Endodermal cell (in vitro differentiated cells): Measurements from ENCODE around the gene PHF19. TPM values are rescaled to one million over a fixed set of nuclear protein-coding genes. Genes with fewer than 3 reads are reported as not detected.

Experiments
- DNase-seq: peaks from one replicate; pipeline ENCODE4 v3.0.0-alpha.2; 2017
- H3K27ac ChIP-seq: 2 replicates; pipeline ENCODE4 v1.5.1; 2013; ENCODE audit warnings: mild to moderate bottlenecking, low read depth, low read length, moderate library complexity
- H3K27me3 ChIP-seq: 2 replicates; pipeline ENCODE4 v1.6.1; 2013; ENCODE audit warnings: mild to moderate bottlenecking, low read length, moderate library complexity; ENCODE audit not compliant: insufficient read depth, control insufficient read depth, poor library complexity, severe bottlenecking
- H3K36me3 ChIP-seq: 2 replicates; pipeline ENCODE4 v1.7.0; 2013; ENCODE audit warnings: mild to moderate bottlenecking, low read length, moderate library complexity; ENCODE audit not compliant: control insufficient read depth, insufficient read depth
- H3K4me1 ChIP-seq: one replicate; pipeline ENCODE4 v1.7.0; 2013; ENCODE audit warnings: low read length; ENCODE audit not compliant: control insufficient read depth, insufficient read depth
- H3K4me3 ChIP-seq: 2 replicates; pipeline ENCODE4 v1.5.1; 2013; ENCODE audit warnings: mild to moderate bottlenecking, low read length, moderate library complexity
- H3K9ac ChIP-seq: 2 replicates; pipeline ENCODE4 v1.6.1; 2013; ENCODE audit warnings: mild to moderate bottlenecking, low read length, moderate library complexity; ENCODE audit not compliant: poor library complexity, severe bottlenecking; ENCODE audit errors: extremely low read depth
- H3K9me3 ChIP-seq: 2 replicates; pipeline ENCODE4 v1.6.1; 2013; ENCODE audit warnings: mild to moderate bottlenecking, low read length, moderate library complexity; ENCODE audit not compliant: control insufficient read depth
- H3K27ac Mint-ChIP-seq: 2 replicates; pipeline ENCODE4 v1.8.0; 2020; ENCODE audit warnings: mixed read lengths
- H3K27me3 Mint-ChIP-seq: 2 replicates; pipeline ENCODE4 v1.8.0; 2021; ENCODE audit warnings: mild to moderate bottlenecking, mixed read lengths; ENCODE audit not compliant: insufficient read depth
- H3K36me3 Mint-ChIP-seq: 2 replicates; pipeline ENCODE4 v1.8.0; 2020; ENCODE audit warnings: low read depth, mixed read lengths
- H3K4me1 Mint-ChIP-seq: 2 replicates; pipeline ENCODE4 v1.8.0; 2020; ENCODE audit warnings: mixed read lengths
- H3K4me3 Mint-ChIP-seq: 2 replicates; pipeline ENCODE4 v1.8.0; 2020; ENCODE audit warnings: mild to moderate bottlenecking, moderate library complexity, mixed read lengths
- H3K9me3 Mint-ChIP-seq: 2 replicates; pipeline ENCODE4 v1.8.0; 2020; ENCODE audit warnings: mild to moderate bottlenecking, mixed read lengths
- WGBS, 2 experiments: methylation state at CpG; one replicate each; pipeline versions ENCODE4 v1.1.5 to v1.1.7; 2013; ENCODE audit warnings: missing lambda C conversion rate in 2 of 2, mixed read lengths in 1 of 2; ENCODE audit not compliant: insufficient coverage in 1 of 2, insufficient read length in 1 of 2; 5-methylcytosine and 5-hydroxymethylcytosine counted together
- total RNA-seq, 2 donors: library from RNA; stranded (reverse); fragmentation: NEBNext Ultra II Directional in 1 of 2; extraction: Animal tissue kit (Norgen Biotek cat#: 25700) in 1 of 2; gene quantifications; 2 replicates in 1 of 2; 3 replicates in 1 of 2; pipeline ENCODE4 v1.2.1, GENCODE V29; 2021
- TF ChIP-seq, protein P1 (sequence below): fragments of 200-600 bp; sonication (generic); conservative IDR thresholded peaks from 2 replicates; pipeline ENCODE4 v1.5.0; 2021; ENCODE audit warnings: antibody characterized with exemption, mild to moderate bottlenecking

The PHF19 gene
- total RNA-seq, 2 donors from 2014 or later = 17.9 to 21.9 TPM

DNA sequence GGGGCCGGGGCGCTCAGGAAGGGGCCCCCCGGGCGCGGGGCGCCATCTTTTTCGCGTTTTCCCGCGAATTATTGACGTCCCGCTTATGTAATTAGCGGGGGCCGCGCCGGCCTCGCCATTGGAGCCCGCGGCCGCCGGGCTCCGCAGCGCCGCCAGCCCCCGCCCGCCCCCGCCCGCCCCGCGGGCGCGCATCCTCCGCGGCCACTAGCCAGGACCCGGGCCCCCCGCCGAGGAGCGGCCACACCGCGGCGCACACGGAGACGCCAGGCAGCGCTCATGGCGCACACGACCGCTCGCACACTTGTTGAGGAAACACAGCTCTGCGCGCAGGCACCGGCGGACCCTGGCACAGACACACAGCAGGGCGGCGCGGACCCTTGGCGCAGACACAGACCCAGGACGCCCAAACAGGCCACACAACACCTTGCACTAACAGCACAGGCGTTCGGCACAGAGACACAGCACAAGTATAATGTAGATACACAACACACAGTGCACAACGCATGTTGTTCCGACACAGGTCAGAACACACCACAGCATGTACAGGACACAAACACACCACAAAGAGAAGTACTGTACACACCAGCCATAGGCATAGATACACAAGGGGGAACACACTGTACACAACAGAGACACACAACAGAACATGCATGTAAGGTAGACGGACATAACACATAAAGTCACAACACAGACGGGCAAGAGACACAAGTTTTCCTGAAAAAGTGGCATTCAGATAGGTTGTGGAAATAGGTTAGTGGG is 467 bp upstream of the PHF19 start:
- peaks cover 38% of the 10 kb centered on the region for H3K27me3 Mint-ChIP-seq
- WGBS, 2 experiments = 13 to 14% methylated on average over 7 to 63 of the region's 63 CpGs

DNA sequence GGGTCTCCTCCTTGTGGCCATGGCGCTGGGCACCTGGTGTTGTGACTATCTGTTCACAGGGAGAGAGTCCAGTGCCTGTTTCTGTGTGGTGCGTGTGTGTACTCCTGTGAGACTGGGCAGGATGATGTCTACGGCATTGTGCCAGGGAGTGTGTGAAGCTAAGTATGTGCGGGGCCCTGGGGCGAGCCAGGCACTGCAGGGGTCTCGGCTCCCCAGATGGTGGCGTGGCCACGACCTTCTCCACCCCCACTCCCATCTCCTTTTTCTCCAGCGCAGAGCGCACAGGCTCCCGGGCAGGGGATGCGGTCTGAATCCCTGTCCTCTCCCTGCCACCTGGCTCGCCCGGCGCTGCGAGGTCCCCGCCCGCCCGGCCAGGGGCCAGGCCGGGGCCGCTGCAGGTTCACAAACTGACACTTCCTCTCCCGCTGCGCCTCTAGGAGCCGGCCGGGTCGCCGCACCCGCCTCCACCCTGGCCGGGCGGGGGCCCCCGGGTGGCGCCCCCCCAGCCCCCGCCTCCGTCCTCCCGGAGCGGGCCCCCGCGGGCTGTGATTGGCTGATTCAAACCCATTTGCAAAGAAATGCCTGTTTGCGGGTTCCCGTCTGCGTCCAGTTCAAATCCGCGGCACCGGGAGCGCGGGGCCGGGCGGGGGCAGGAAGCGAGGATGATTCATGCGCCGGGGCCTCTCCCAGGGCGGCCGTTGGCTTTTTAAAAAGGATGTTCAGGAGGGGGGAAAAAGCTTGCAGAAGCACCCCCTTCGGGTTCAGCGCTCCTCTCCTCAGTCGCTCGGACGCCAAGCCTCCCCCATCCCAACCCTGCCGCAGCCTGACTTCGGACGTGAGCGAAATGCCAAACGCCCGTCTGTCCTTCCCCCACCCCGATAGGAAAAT is 790 bp downstream of the PHF19 start:
- 6 to 11% methylated on average over 17 to 65 of the region's 65 CpGs for WGBS, 2 experiments
- peaks cover 36% of the 10 kb centered on the region for H3K27me3 Mint-ChIP-seq
- peak overlapping the region; percentile 37 for H3K27ac Mint-ChIP-seq
- TF ChIP-seq, protein P1, sequence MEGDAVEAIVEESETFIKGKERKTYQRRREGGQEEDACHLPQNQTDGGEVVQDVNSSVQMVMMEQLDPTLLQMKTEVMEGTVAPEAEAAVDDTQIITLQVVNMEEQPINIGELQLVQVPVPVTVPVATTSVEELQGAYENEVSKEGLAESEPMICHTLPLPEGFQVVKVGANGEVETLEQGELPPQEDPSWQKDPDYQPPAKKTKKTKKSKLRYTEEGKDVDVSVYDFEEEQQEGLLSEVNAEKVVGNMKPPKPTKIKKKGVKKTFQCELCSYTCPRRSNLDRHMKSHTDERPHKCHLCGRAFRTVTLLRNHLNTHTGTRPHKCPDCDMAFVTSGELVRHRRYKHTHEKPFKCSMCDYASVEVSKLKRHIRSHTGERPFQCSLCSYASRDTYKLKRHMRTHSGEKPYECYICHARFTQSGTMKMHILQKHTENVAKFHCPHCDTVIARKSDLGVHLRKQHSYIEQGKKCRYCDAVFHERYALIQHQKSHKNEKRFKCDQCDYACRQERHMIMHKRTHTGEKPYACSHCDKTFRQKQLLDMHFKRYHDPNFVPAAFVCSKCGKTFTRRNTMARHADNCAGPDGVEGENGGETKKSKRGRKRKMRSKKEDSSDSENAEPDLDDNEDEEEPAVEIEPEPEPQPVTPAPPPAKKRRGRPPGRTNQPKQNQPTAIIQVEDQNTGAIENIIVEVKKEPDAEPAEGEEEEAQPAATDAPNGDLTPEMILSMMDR = peak; percentile 52
- Histone ChIP-seq H3K27me3 (peaks cover 13% of the 10 kb centered on the region), H3K9me3 (no peaks in the 10 kb centered on the region), H3K9ac (peak overlapping the region; percentile 47), H3K4me3 (peak overlapping the region; percentile 82), H3K36me3 (peaks cover 11% of the 10 kb centered on the region), H3K27ac (peak overlapping the region; percentile 64), H3K4me1 (peaks cover 8% of the 10 kb centered on the region)
- peak; percentile 91 for DNase-seq
- H3K4me3 Mint-ChIP-seq = peak overlapping the region; percentile 56
- no peaks in the 10 kb centered on the region for H3K9me3 Mint-ChIP-seq
- peaks cover 5% of the 10 kb centered on the region for H3K36me3 Mint-ChIP-seq
- H3K4me1 Mint-ChIP-seq = peaks cover 35% of the 10 kb centered on the region

More for the DNA sequence above, 467 bp upstream of the PHF19 start:
- no peak overlapping the region for H3K9ac ChIP-seq
- H3K27me3 ChIP-seq = peaks cover 13% of the 10 kb centered on the region
- peaks cover 11% of the 10 kb centered on the region for H3K36me3 ChIP-seq
- H3K4me1 ChIP-seq = peaks cover 8% of the 10 kb centered on the region
- H3K4me3 ChIP-seq = peak overlapping the region; percentile 66
- Mint-ChIP-seq H3K9me3 (no peaks in the 10 kb centered on the region), H3K36me3 (no peaks in the 10 kb centered on the region), H3K4me3 (peak overlapping the region; percentile 56), H3K27ac (peak overlapping the region; percentile 16), H3K4me1 (peaks cover 35% of the 10 kb centered on the region)
- no peaks in the 10 kb centered on the region for H3K9me3 ChIP-seq
- TF ChIP-seq, protein P1 = no peak
- no peak overlapping the region for H3K27ac ChIP-seq
- peak; percentile 79 for DNase-seq

DNA sequence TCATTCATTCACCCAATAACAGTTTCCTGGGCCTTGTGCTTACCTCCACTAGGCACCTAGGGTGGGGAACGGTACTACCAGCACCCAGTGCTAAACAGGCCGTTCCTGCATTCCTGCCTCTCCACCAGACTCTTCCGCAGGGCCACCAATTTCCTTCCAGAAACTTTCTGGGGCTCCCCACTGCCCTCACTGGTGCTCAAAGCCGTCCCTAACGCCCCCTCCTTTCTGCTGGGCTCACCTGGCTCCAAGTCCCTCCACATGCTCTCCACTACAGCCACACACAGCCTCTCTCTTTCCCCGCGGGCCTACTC is 1.4 kb downstream of the PHF19 start:
- H3K36me3 ChIP-seq = peaks cover 11% of the 10 kb centered on the region
- Mint-ChIP-seq H3K27ac (peak overlapping the region; percentile 37), H3K36me3 (peaks cover 5% of the 10 kb centered on the region), H3K9me3 (no peaks in the 10 kb centered on the region), H3K27me3 (peaks cover 33% of the 10 kb centered on the region), H3K4me1 (peaks cover 35% of the 10 kb centered on the region), H3K4me3 (peak overlapping the region; percentile 56)
- H3K27ac ChIP-seq = no peak overlapping the region
- H3K9ac ChIP-seq = no peak overlapping the region
- H3K27me3 ChIP-seq = peaks cover 13% of the 10 kb centered on the region
- no peaks in the 10 kb centered on the region for H3K9me3 ChIP-seq
- TF ChIP-seq, protein P1 = no peak
- peak overlapping the region; percentile 82 for H3K4me3 ChIP-seq
- DNase-seq = no peak
- 69 to 83% methylated on average over 4 to 7 of the region's 7 CpGs for WGBS, 2 experiments
- H3K4me1 ChIP-seq = peaks cover 8% of the 10 kb centered on the region
